ENCODE data around the gene TBCD.

TBCD gene

GRCh38 chr17:82812601-82813000 is 60.7 kb downstream of the TBCD start:
- DNase-seq = no peak

- no peak for DNase-seq
Measured at GRCh38 chr17:82813299-82814051, 61.6 kb downstream of the TBCD start.

GRCh38 chr17:82814834-82815233 is 63.0 kb downstream of the TBCD start:
- DNase-seq = no peak

GRCh38 chr17:82815354-82815753 is 63.5 kb downstream of the TBCD start:
- no peak for DNase-seq

GRCh38 chr17:82815790-82816305 is 64.0 kb downstream of the TBCD start:
- DNase-seq = no peak

- no peak for DNase-seq
Measured at GRCh38 chr17:82816358-82816757, 64.5 kb downstream of the TBCD start.

- no peak for DNase-seq
Measured at GRCh38 chr17:82817947-82818346, 66.1 kb downstream of the TBCD start.

- no peak for DNase-seq
Measured at GRCh38 chr17:82820278-82821251, 68.7 kb downstream of the TBCD start.

- DNase-seq = no peak
Measured at GRCh38 chr17:82821554-82821953, 69.7 kb downstream of the TBCD start.

GRCh38 chr17:82822281-82822680 is 70.4 kb downstream of the TBCD start:
- no peak for DNase-seq

GRCh38 chr17:82823004-82823403 is 71.1 kb downstream of the TBCD start:
- DNase-seq = no peak

GRCh38 chr17:82825540-82826124 is 73.8 kb downstream of the TBCD start:
- no peak for DNase-seq

- DNase-seq = no peak
Measured at GRCh38 chr17:82826211-82826610, 74.3 kb downstream of the TBCD start.

GRCh38 chr17:82826956-82827355 is 75.1 kb downstream of the TBCD start:
- DNase-seq = no peak

- DNase-seq = no peak
Measured at GRCh38 chr17:82828875-82829487, 77.1 kb downstream of the TBCD start.

GRCh38 chr17:82830249-82830661 is 78.4 kb downstream of the TBCD start:
- peak; percentile 72 for DNase-seq

GRCh38 chr17:82831041-82831817 is 79.4 kb downstream of the TBCD start:
- DNase-seq = no peak

GRCh38 chr17:82831818-82832200 is 79.9 kb downstream of the TBCD start:
- no peak for DNase-seq

- DNase-seq = no peak
Measured at GRCh38 chr17:82832411-82832810, 80.5 kb downstream of the TBCD start.

GRCh38 chr17:82832881-82833475 is 81.1 kb downstream of the TBCD start:
- no peak for DNase-seq

- DNase-seq = no peak
Measured at GRCh38 chr17:82835122-82835521, 83.3 kb downstream of the TBCD start.
